ENCODE measurements around the gene MRPS23.

Gene MRPS23

DNA sequence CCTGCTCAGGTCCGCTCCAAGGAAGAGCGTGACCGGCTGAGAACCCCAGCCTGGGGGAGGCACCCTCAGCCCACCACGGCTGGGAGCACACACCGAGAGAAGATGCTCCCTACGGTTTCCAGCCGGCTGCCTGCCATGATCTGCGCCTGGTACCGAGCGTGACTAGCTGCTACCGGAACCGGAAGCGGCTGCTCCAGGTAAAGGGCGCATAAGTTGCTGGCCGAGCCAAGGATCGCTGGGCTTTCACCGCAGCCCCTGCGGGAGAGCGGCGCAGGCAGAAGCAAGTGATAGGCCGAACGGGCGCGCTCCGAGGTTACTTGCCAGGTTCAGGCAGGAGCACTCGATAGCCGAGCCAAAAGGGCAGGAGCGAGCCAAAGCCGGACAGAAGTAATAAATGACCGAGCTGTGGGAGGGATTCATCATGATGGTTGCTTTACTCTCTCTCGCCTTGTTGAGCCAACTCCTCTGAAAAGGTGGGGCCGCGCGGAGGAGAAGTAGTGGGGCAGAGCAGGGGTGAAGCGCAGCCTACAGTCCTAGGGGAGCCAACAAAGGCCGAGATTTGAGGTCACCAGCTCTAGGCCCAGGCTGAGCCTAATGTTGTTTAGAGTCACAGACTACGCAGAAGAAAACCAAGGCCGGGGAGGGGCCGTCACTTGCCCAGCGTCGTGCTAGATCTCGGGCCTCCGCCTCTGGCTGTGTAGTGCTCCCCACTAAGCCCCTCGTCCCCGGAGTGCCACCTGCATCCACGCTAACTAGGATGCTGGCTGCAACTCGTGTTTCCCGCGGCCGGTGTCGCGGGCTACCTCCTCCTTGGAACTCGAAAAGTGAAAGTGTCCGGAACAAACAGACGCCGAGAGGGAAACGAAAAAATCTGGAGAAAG lies at the start of gene MRPS23:
Gene MRPS23 (minus strand): TSS at position 171 of the 881 bp plus-strand sequence. CDS start 34 bp downstream, at position 137.
- TF ChIP-seq, protein P1, sequence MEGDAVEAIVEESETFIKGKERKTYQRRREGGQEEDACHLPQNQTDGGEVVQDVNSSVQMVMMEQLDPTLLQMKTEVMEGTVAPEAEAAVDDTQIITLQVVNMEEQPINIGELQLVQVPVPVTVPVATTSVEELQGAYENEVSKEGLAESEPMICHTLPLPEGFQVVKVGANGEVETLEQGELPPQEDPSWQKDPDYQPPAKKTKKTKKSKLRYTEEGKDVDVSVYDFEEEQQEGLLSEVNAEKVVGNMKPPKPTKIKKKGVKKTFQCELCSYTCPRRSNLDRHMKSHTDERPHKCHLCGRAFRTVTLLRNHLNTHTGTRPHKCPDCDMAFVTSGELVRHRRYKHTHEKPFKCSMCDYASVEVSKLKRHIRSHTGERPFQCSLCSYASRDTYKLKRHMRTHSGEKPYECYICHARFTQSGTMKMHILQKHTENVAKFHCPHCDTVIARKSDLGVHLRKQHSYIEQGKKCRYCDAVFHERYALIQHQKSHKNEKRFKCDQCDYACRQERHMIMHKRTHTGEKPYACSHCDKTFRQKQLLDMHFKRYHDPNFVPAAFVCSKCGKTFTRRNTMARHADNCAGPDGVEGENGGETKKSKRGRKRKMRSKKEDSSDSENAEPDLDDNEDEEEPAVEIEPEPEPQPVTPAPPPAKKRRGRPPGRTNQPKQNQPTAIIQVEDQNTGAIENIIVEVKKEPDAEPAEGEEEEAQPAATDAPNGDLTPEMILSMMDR (IDR thresholded peaks at IDR 0.05; ENCODE audit: low read length): no peak
- H3K9ac ChIP-seq (ENCODE audit: low read length): peak within 1 kb of the TSS; percentile 85
- H2AFZ ChIP-seq (ENCODE audit: low read length): peak within 1 kb of the TSS; percentile 53; the same call in 1 of the 2 replicates
- H3F3A ChIP-seq (ENCODE audit: insufficient read depth, low read length): no peaks in the 10 kb centered on the region
- no peaks in the 10 kb centered on the region for H3K9me3 ChIP-seq (ENCODE audit: low read length)
- H3K27ac ChIP-seq (ENCODE audit: low read depth, low read length, poor library complexity, severe bottlenecking): peak within 1 kb of the TSS; percentile 53
- peaks cover 17% of the 10 kb centered on the region for H3K36me3 ChIP-seq (ENCODE audit: insufficient read depth, low read length)
- peaks cover 23% of the 10 kb centered on the region for H3K4me1 ChIP-seq (ENCODE audit: insufficient read depth, low read length, severe bottlenecking)
- H3K4me2 ChIP-seq (ENCODE audit: low read length): peak within 1 kb of the TSS; percentile 87
- H3K4me3 ChIP-seq (ENCODE audit: low read depth, low read length, poor library complexity, severe bottlenecking): peak within 1 kb of the TSS; percentile 81
- H3K9me2 ChIP-seq (ENCODE audit: low read depth, low read length): no peaks in the 10 kb centered on the region
- peaks cover 10% of the 10 kb centered on the region for H3K79me2 ChIP-seq (ENCODE audit: insufficient read depth, low read length)
- no peaks in the 10 kb centered on the region for H3K27me3 ChIP-seq (ENCODE audit: insufficient read depth, low read length)
- H4K20me1 ChIP-seq (ENCODE audit: insufficient read depth, low read length): no peaks in the 10 kb centered on the region

DNA sequence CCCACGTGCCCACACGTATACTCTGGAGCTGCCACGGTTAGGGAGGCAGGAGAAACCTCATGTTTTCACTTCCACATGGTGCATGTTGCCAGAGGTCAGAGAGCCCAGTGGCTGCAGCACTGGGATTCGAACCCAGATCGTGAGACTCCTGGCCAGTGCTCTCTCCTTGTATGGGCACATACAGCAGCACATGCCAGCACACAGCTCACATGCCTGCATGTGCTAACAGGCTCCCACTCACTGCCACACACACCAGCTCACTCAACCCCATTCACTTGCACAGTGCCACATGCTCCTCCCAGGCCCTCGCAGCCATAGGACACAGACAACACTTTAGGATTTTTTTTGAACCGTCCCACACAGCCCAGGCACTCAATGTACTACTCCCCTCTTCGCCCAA lies 49.5 kb upstream of the MRPS23 start:
- no peak overlapping the region for H2AFZ ChIP-seq (ENCODE audit: low read length)

DNA sequence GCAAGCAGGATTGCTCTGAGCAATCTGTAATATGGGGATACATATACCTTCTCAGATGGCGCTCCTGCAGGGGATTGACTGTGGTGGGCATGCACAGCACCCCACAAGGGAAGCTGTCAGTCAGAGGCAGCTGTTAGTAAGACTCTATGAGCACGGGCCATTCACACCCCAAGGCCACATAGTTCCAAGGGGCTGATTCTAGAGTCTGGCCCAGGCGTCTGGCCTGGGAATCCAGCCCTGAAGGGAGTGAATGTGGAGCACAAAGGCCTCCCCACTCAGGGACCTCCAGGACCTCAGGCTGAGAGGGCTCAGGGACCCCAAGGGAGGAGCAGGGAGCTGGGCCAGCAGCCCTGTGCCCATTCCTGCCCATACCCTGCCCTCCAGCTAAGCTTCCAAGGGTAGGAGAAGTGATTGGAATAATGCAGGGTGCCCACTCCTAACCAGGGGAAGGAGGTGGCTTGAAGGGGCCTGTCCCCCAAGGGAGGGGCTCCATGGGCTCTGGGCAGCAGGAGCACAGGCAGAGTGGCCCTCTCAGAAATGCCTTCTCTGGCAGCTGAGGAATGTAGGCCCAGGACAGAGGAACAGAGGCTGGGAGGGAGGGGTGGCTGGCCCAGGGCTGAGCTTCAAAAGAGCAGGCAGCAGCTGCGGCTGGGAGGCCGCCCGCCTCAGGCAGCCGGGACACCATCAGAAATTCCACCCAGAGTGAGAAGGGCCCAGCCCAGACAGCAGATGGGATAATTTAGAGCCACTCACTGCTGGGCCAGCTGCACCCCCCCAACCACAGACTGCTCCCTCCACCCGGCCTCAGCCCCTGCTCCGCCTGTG lies 48.9 kb upstream of the MRPS23 start:
- no peak overlapping the region for H3K9ac ChIP-seq (ENCODE audit: low read length)
- H2AFZ ChIP-seq (ENCODE audit: low read length): no peak overlapping the region
- no peak overlapping the region for H3K4me2 ChIP-seq (ENCODE audit: low read length)
- no peak overlapping the region for H3K4me3 ChIP-seq (ENCODE audit: low read depth, low read length, poor library complexity, severe bottlenecking)
- no peaks in the 10 kb centered on the region for H3K79me2 ChIP-seq (ENCODE audit: insufficient read depth, low read length)
- H3K9me3 ChIP-seq (ENCODE audit: low read length): no peaks in the 10 kb centered on the region
- H3K27ac ChIP-seq (ENCODE audit: low read depth, low read length, poor library complexity, severe bottlenecking): no peak overlapping the region
- no peaks in the 10 kb centered on the region for H3K9me2 ChIP-seq (ENCODE audit: low read depth, low read length)
- H3K4me1 ChIP-seq (ENCODE audit: insufficient read depth, low read length, severe bottlenecking): peaks cover 16% of the 10 kb centered on the region
- 0 out of 2 replicates have a peak, but pooled peaks cover 9% of the 10 kb centered on the region for H3K27me3 ChIP-seq (ENCODE audit: insufficient read depth, low read length)
- no peaks in the 10 kb centered on the region for H3K36me3 ChIP-seq (ENCODE audit: insufficient read depth, low read length)
- H4K20me1 ChIP-seq (ENCODE audit: insufficient read depth, low read length): no peaks in the 10 kb centered on the region
- no peaks in the 10 kb centered on the region for H3F3A ChIP-seq (ENCODE audit: insufficient read depth, low read length)
- no peak for TF ChIP-seq EZH2 (IDR thresholded peaks at IDR 0.05; ENCODE audit: borderline replicate concordance, low read length)
- TF ChIP-seq, protein P1 (IDR thresholded peaks at IDR 0.05; ENCODE audit: low read length): no peak

More for the DNA sequence above, 49.5 kb upstream of the MRPS23 start:
- no peak for TF ChIP-seq EZH2 (IDR thresholded peaks at IDR 0.05; ENCODE audit: borderline replicate concordance, low read length)
- TF ChIP-seq, protein P1 (IDR thresholded peaks at IDR 0.05; ENCODE audit: low read length): no peak
- H3K79me2 ChIP-seq (ENCODE audit: insufficient read depth, low read length): no peaks in the 10 kb centered on the region
- H3K4me3 ChIP-seq (ENCODE audit: low read depth, low read length, poor library complexity, severe bottlenecking): no peak overlapping the region
- H3K36me3 ChIP-seq (ENCODE audit: insufficient read depth, low read length): no peaks in the 10 kb centered on the region
- H3K27ac ChIP-seq (ENCODE audit: low read depth, low read length, poor library complexity, severe bottlenecking): no peak overlapping the region
- H3K27me3 ChIP-seq (ENCODE audit: insufficient read depth, low read length): 0 out of 2 replicates have a peak, but pooled peaks cover 9% of the 10 kb centered on the region
- peaks cover 17% of the 10 kb centered on the region for H3K4me1 ChIP-seq (ENCODE audit: insufficient read depth, low read length, severe bottlenecking)
- H3F3A ChIP-seq (ENCODE audit: insufficient read depth, low read length): no peaks in the 10 kb centered on the region
- H3K4me2 ChIP-seq (ENCODE audit: low read length): no peak overlapping the region
- no peaks in the 10 kb centered on the region for H3K9me2 ChIP-seq (ENCODE audit: low read depth, low read length)
- H3K9me3 ChIP-seq (ENCODE audit: low read length): no peaks in the 10 kb centered on the region
- H4K20me1 ChIP-seq (ENCODE audit: insufficient read depth, low read length): no peaks in the 10 kb centered on the region
- H3K9ac ChIP-seq (ENCODE audit: low read length): no peak overlapping the region
